T1000 (cell line): Measurements from ENCODE around the gene ARHGEF1.

Source experiments
- DNase-seq: peaks from one replicate; lab custom pipeline; 2025; ENCODE audit warnings: mixed read lengths; lab: John Stamatoyannopoulos, UW

ARHGEF1 gene

GRCh38 chr19:41883821-41884733 lies 1.1 kb downstream of the ARHGEF1 start:
- DNase-seq = peak; percentile 88

- DNase-seq = no peak
These were observed 4.1 kb downstream of the ARHGEF1 start for GRCh38 chr19:41886761-41887710.

GRCh38 chr19:41887711-41888382 lies 4.9 kb downstream of the ARHGEF1 start:
- DNase-seq = peak; percentile 84

- DNase-seq = no peak
These were observed 5.9 kb downstream of the ARHGEF1 start for GRCh38 chr19:41888926-41889325.

- DNase-seq = no peak
These were observed 6.9 kb downstream of the ARHGEF1 start for GRCh38 chr19:41889896-41890295.

GRCh38 chr19:41890936-41891335 lies 8.0 kb downstream of the ARHGEF1 start:
- no peak for DNase-seq

GRCh38 chr19:41892173-41892902 lies 9.4 kb downstream of the ARHGEF1 start:
- DNase-seq = no peak

GRCh38 chr19:41893899-41894298 lies 10.9 kb downstream of the ARHGEF1 start:
- no peak for DNase-seq

- no peak for DNase-seq
These were observed 11.4 kb downstream of the ARHGEF1 start for GRCh38 chr19:41894350-41894749.

- no peak for DNase-seq
These were observed 13.0 kb downstream of the ARHGEF1 start for GRCh38 chr19:41895745-41896580.

- DNase-seq = no peak
These were observed 13.6 kb downstream of the ARHGEF1 start for GRCh38 chr19:41896581-41896942.

- DNase-seq = no peak
These were observed 14.2 kb downstream of the ARHGEF1 start for GRCh38 chr19:41897181-41897580.

- no peak for DNase-seq
These were observed 14.8 kb downstream of the ARHGEF1 start for GRCh38 chr19:41897820-41898219.

GRCh38 chr19:41898235-41898634 lies 15.3 kb downstream of the ARHGEF1 start:
- DNase-seq = no peak

GRCh38 chr19:41901707-41902360 lies 18.9 kb downstream of the ARHGEF1 start:
- no peak for DNase-seq

GRCh38 chr19:41902594-41902993 lies 19.6 kb downstream of the ARHGEF1 start:
- no peak for DNase-seq

GRCh38 chr19:41903193-41903953 lies 20.4 kb downstream of the ARHGEF1 start:
- no peak for DNase-seq

- DNase-seq = no peak
These were observed 21.3 kb downstream of the ARHGEF1 start for GRCh38 chr19:41904118-41904870.
